B cell (primary cell): ENCODE measurements around the gene ELANE. TPM values are rescaled to one million over a fixed set of nuclear protein-coding genes. Genes with fewer than 3 reads are reported as not detected.

Experiments
- ATAC-seq: fragments of 200-7000 bp; cut with Tn5 transposase; one replicate; pipeline ENCODE4 v1.10.0; 2021; ENCODE audit warnings: low read depth, mild to moderate bottlenecking, moderate number of reproducible peaks, moderate library complexity
- CTCF ChIA-PET: fragments of 350-600 bp; sonication (Branson Sonifier 250); formaldehyde crosslinking; loops from one replicate; lab custom pipeline; 2021; ENCODE audit warnings: antibody characterized with exemption, inconsistent platforms; lab: Charles Lee
- POLR2A ChIA-PET: fragments of 350-600 bp; sonication (Branson Sonifier 250); formaldehyde crosslinking; loops from one replicate; lab custom pipeline; 2021; ENCODE audit warnings: antibody characterized with exemption; lab: Charles Lee
- DNase-seq: peaks from one replicate; pipeline ENCODE4 v3.0.0; 2013
- H2AFZ ChIP-seq: 2 replicates; pipeline ENCODE4 v1.6.1; 2012; ENCODE audit warnings: mild to moderate bottlenecking, low read depth, low read length; ENCODE audit not compliant: insufficient read depth, poor library complexity, severe bottlenecking
- H3K27ac ChIP-seq, 2 donors: 1 replicate in 1 of 2; 2 replicates in 1 of 2; pipeline ENCODE4 v1.5.1; 2012 to 2013; ENCODE audit warnings: low read length in 2 of 2, mild to moderate bottlenecking in 2 of 2, moderate library complexity in 1 of 2
- H3K27me3 ChIP-seq, 4 experiments: fragments of 200-600 bp in 1 of 4; sonication (generic) in 1 of 4; replicated peaks in 1 of 4; 1 replicate in 2 of 4; 2 replicates in 2 of 4; pipeline versions ENCODE4 v1.6.1 to v1.7.0; 2013 to 2016; ENCODE audit warnings: low read length in 3 of 4, mild to moderate bottlenecking in 2 of 4, mixed read lengths in 1 of 4, moderate library complexity in 1 of 4; ENCODE audit not compliant: insufficient read depth in 4 of 4, control insufficient read depth in 3 of 4; ENCODE audit errors: control extremely low read depth in 1 of 4
- H3K36me3 ChIP-seq, 2 experiments: replicated peaks in 1 of 2; 1 replicate in 1 of 2; 2 replicates in 1 of 2; pipeline versions ENCODE4 v1.6.1 to v1.7.1; 2013; ENCODE audit warnings: low read length in 1 of 2; ENCODE audit not compliant: insufficient read depth in 2 of 2, control insufficient read depth in 1 of 2; ENCODE audit errors: control extremely low read depth in 1 of 2, extremely low read depth in 1 of 2
- H3K4me1 ChIP-seq, 2 donors: fragments of 200-600 bp in 1 of 2; sonication (generic) in 1 of 2; 1 replicate in 1 of 2; 2 replicates in 1 of 2; pipeline versions ENCODE4 v1.5.1 to v1.6.1; 2013 to 2017; ENCODE audit warnings: low read length in 2 of 2; ENCODE audit not compliant: control insufficient read depth in 2 of 2, insufficient read depth in 2 of 2
- H3K4me2 ChIP-seq: replicated peaks from 2 replicates; pipeline ENCODE3; 2012; ENCODE audit warnings: mild to moderate bottlenecking, low read depth, low read length; ENCODE audit not compliant: poor library complexity, severe bottlenecking
- H3K4me3 ChIP-seq, 5 experiments: fragments of 200-600 bp in 1 of 5; sonication (generic) in 1 of 5; 1 replicate in 3 of 5; 2 replicates in 2 of 5; pipeline versions ENCODE4 v1.5.1 to v1.7.0; 2011 to 2016; ENCODE audit warnings: low read length in 4 of 5, mild to moderate bottlenecking in 4 of 5, low read depth in 2 of 5, control low read depth in 1 of 5, moderate library complexity in 1 of 5; ENCODE audit not compliant: insufficient read depth in 1 of 5; ENCODE audit errors: control extremely low read depth in 1 of 5, extremely low read depth in 1 of 5
- H3K79me2 ChIP-seq: fragments of 200-600 bp; sonication (generic); one replicate; pipeline ENCODE4 v1.6.0; 2016; ENCODE audit warnings: low read length; ENCODE audit not compliant: control insufficient read depth, insufficient read depth
- H3K9ac ChIP-seq: fragments of 200-600 bp; sonication (generic); 2 replicates; pipeline ENCODE4 v1.6.1; 2017; ENCODE audit warnings: mild to moderate bottlenecking, low read length, moderate library complexity
- H3K9me3 ChIP-seq, 3 donors: one replicate each; pipeline versions ENCODE4 v1.6.1 to v1.7.1; 2013; ENCODE audit warnings: low read length in 2 of 3; ENCODE audit not compliant: control insufficient read depth in 2 of 3, insufficient read depth in 1 of 3; ENCODE audit errors: control extremely low read depth in 1 of 3
- H4K20me1 ChIP-seq: 2 replicates; pipeline ENCODE4 v1.6.0; 2012; ENCODE audit warnings: mild to moderate bottlenecking, low read length; ENCODE audit not compliant: insufficient read depth, control insufficient read depth, poor library complexity, severe bottlenecking
- H3K27ac Mint-ChIP-seq: one replicate; pipeline ENCODE4 v1.8.0; 2021; ENCODE audit warnings: mixed read lengths
- H3K27me3 Mint-ChIP-seq: one replicate; pipeline ENCODE4 v1.8.0; 2021; ENCODE audit warnings: mixed read lengths
- H3K4me1 Mint-ChIP-seq: one replicate; pipeline ENCODE4 v1.8.0; 2021; ENCODE audit warnings: mixed read lengths
- H3K4me3 Mint-ChIP-seq: one replicate; pipeline ENCODE4 v1.8.0; 2021; ENCODE audit warnings: mixed read lengths
- H3K9me3 Mint-ChIP-seq: one replicate; pipeline ENCODE4 v1.8.0; 2022; ENCODE audit warnings: mixed read lengths; ENCODE audit not compliant: insufficient read depth
- EZH2 ChIP-seq: IDR thresholded peaks from 2 replicates; pipeline ENCODE4 v1.6.1; 2012; ENCODE audit warnings: borderline replicate concordance, low read depth, mild to moderate bottlenecking, moderate library complexity, low read length; ENCODE audit not compliant: insufficient read depth, poor library complexity, severe bottlenecking
- WGBS: methylation state at CpG from one replicate; pipeline ENCODE4 v1.1.5; 2013; ENCODE audit warnings: missing lambda C conversion rate; ENCODE audit not compliant: insufficient coverage; 5-methylcytosine and 5-hydroxymethylcytosine counted together
- intact Hi-C: fragments of 100-400 bp; cut with micrococcal nuclease; formaldehyde crosslinking; loops from one replicate; pipeline ENCODE4 v1.10.0; 2022
- polyA plus RNA-seq: library from polyadenylated mRNA; depleted of rRNA; stranded (reverse); fragments of >200 nt; gene quantifications from 2 replicates; pipeline ENCODE4 v1.2.3, GENCODE V29; 2012
- total RNA-seq, 2 donors: library from RNA; stranded (reverse); fragments of 120-200 nt in 1 of 2; gene quantifications; 1 replicate in 1 of 2; 2 replicates in 1 of 2; pipeline versions ENCODE4 v1.2.3 to v1.2.4, GENCODE V29; 2013 to 2022
- TF ChIP-seq, protein P1 (sequence below): fragments of 200-600 bp; IDR thresholded peaks from one replicate; pipeline ENCODE4 v1.8.0; 2022; ENCODE audit warnings: antibody characterized with exemption, mild to moderate bottlenecking

The ELANE gene
- total and polyA plus RNA-seq, 2 donors (not counting 1 experiment from before 2014, with no cell fraction given), result 0.18 TPM; not detected in 1

DNA sequence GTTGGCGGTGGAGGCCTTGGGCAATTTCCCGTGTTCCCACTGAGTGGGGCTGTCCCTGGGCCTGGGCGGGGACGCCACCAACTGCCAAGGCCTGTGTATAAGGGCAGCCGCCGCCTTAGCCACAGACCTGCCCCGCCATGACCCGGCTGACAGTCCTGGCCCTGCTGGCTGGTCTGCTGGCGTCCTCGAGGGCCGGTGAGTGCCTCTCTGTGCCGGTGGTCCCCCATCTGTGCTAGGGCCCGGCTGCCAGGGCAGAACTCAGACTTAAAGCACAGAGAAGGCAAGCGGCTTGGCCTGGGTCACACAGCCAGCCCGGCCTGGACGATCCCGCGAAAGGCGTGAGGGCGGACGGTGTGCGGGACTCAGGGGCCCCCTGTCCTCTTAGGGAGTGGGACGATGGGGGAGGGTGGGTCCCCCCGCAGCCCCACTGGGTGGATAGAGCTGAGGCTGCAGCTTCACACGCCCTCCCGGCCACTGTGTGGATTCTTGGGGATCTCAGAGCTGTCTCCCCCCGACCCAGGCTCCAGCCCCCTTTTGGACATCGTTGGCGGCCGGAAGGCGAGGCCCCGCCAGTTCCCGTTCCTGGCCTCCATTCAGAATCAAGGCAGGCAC lies 24.3 kb upstream of the ELANE start, which contains the start of gene AZU1:
AZU1 (plus strand) TSS at position 128 of the 612 bp plus-strand sequence; CDS start at position 138, 10 bp downstream.
- ATAC-seq, result no peak
- no peaks in the 10 kb centered on the region for H3K4me1 ChIP-seq
- no peaks in the 10 kb centered on the region for H3K4me1 Mint-ChIP-seq
- no peaks in the 10 kb centered on the region for H4K20me1 ChIP-seq
- POLR2A ChIA-PET, result interaction anchor here (0.6 kb wide), 1 partner anchor 165 kb away, joined by 3 read pairs; the partner anchor contains the start of gene RNF126
- H3K27me3 Mint-ChIP-seq, result peaks cover 11% of the 10 kb centered on the region
- CTCF ChIA-PET, result no interaction called here
- H3K9me3 ChIP-seq, result peaks cover 0 to 6% (median 0%) of the 10 kb centered on the region in 3 donors
- no peaks in the 10 kb centered on the region for H3K9me3 Mint-ChIP-seq
- 74% methylated on average over 33 of the region's 33 CpGs for WGBS
- no peak within 1 kb of the TSS for H3K4me3 Mint-ChIP-seq
- H3K27ac Mint-ChIP-seq, result no peak within 1 kb of the TSS
- no peak within 1 kb of the TSS for H3K4me3 ChIP-seq
- no peak for DNase-seq
- H2AFZ ChIP-seq, result no peak within 1 kb of the TSS
- TF ChIP-seq, protein P1, sequence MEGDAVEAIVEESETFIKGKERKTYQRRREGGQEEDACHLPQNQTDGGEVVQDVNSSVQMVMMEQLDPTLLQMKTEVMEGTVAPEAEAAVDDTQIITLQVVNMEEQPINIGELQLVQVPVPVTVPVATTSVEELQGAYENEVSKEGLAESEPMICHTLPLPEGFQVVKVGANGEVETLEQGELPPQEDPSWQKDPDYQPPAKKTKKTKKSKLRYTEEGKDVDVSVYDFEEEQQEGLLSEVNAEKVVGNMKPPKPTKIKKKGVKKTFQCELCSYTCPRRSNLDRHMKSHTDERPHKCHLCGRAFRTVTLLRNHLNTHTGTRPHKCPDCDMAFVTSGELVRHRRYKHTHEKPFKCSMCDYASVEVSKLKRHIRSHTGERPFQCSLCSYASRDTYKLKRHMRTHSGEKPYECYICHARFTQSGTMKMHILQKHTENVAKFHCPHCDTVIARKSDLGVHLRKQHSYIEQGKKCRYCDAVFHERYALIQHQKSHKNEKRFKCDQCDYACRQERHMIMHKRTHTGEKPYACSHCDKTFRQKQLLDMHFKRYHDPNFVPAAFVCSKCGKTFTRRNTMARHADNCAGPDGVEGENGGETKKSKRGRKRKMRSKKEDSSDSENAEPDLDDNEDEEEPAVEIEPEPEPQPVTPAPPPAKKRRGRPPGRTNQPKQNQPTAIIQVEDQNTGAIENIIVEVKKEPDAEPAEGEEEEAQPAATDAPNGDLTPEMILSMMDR, result no peak
- no peak for TF ChIP-seq EZH2
- no peaks in the 10 kb centered on the region for H3K79me2 ChIP-seq
- no peak within 1 kb of the TSS for H3K27ac ChIP-seq
- no peaks in the 10 kb centered on the region for H3K36me3 ChIP-seq
- peaks cover 0 to 45% (median 9%) of the 10 kb centered on the region in 4 experiments for H3K27me3 ChIP-seq
- H3K9ac ChIP-seq, result no peak within 1 kb of the TSS
- intact Hi-C loops, result no loop called here
- H3K4me2 ChIP-seq, result no peak within 1 kb of the TSS

DNA sequence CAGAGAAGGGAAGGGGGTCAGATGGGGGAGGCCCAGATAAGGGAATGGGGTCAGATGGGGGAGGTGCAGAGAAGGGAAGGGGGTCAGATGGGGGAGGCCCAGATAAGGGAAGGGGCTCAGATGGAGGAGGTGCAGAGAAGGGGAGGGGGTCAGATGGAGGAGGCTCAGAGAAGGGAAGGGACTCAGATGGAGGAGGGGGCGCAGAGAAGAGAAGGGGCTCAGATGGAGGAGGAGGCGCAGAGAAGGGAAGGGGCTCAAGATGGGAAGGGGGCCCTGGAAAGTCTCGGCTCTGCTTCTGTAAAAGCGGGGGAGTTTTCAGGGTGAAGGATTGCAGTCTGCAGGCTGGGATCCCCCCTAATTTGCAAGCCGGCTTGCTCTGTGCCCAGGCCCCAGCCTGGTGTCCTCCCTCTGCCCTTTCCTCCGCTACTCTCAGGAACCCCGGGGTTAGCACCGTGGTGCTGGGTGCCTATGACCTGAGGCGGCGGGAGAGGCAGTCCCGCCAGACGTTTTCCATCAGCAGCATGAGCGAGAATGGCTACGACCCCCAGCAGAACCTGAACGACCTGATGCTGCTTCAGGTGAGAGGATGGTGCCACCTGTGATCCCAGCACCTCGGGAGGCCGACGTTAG lies 22.9 kb upstream of the ELANE start:
- Histone ChIP-seq H3K9me3 (peaks cover 0 to 6% (median 0%) of the 10 kb centered on the region in 3 donors), H3K79me2 (no peaks in the 10 kb centered on the region), H4K20me1 (no peaks in the 10 kb centered on the region), H3K4me3 (no peak overlapping the region), H3K4me1 (no peaks in the 10 kb centered on the region), H3K4me2 (no peak overlapping the region), H3K27me3 (peaks cover 0 to 34% (median 5%) of the 10 kb centered on the region in 4 experiments), H3K9ac (no peak overlapping the region), H2AFZ (no peak overlapping the region), H3K36me3 (no peaks in the 10 kb centered on the region), H3K27ac (no peak overlapping the region)
- no peak overlapping the region for H3K4me3 Mint-ChIP-seq
- WGBS, result 83% methylated on average over 18 of the region's 18 CpGs
- intact Hi-C loops, result no loop called here
- CTCF ChIA-PET, result no interaction called here
- DNase-seq (no peak), ATAC-seq (no peak)
- H3K27ac Mint-ChIP-seq, result no peak overlapping the region
- H3K4me1 Mint-ChIP-seq, result no peaks in the 10 kb centered on the region
- H3K27me3 Mint-ChIP-seq, result peaks cover 8% of the 10 kb centered on the region
- H3K9me3 Mint-ChIP-seq, result no peaks in the 10 kb centered on the region
- POLR2A ChIA-PET, result no interaction called here
- TF ChIP-seq, protein P1, result no peak
- TF ChIP-seq EZH2, result no peak
